Measurements from ENCODE around the gene CIPC. TPM values are rescaled to one million over a fixed set of nuclear protein-coding genes. Genes with fewer than 3 reads are reported as not detected.

CIPC gene
- total RNA-seq, 4 donors from 2014 or later: 48.6 to 63.3 (median 54.6) TPM

DNA sequence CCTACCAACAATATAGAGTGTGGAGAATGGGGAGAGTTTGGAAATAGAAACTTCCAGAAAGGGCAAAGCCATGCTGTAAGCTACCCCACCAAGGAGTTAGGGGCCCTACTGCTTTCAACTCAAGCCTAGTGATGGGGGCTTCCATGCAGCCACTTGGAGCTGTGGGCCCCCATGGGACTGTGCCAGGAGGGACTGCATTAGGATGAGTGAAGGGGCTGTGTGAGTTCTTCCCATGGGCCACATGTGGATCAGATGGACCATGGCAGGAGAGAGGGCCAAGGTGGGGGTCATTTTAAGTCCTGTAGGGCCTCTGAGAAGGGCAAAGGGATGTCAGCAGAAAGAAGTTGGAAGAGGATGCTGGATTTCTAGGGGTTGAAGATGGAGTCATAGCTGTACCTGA, 23.1 kb upstream of the CIPC start:
- TF ChIP-seq, protein P1, sequence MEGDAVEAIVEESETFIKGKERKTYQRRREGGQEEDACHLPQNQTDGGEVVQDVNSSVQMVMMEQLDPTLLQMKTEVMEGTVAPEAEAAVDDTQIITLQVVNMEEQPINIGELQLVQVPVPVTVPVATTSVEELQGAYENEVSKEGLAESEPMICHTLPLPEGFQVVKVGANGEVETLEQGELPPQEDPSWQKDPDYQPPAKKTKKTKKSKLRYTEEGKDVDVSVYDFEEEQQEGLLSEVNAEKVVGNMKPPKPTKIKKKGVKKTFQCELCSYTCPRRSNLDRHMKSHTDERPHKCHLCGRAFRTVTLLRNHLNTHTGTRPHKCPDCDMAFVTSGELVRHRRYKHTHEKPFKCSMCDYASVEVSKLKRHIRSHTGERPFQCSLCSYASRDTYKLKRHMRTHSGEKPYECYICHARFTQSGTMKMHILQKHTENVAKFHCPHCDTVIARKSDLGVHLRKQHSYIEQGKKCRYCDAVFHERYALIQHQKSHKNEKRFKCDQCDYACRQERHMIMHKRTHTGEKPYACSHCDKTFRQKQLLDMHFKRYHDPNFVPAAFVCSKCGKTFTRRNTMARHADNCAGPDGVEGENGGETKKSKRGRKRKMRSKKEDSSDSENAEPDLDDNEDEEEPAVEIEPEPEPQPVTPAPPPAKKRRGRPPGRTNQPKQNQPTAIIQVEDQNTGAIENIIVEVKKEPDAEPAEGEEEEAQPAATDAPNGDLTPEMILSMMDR (IDR thresholded peaks at IDR 0.05; ENCODE audit: low read depth): no peak

DNA sequence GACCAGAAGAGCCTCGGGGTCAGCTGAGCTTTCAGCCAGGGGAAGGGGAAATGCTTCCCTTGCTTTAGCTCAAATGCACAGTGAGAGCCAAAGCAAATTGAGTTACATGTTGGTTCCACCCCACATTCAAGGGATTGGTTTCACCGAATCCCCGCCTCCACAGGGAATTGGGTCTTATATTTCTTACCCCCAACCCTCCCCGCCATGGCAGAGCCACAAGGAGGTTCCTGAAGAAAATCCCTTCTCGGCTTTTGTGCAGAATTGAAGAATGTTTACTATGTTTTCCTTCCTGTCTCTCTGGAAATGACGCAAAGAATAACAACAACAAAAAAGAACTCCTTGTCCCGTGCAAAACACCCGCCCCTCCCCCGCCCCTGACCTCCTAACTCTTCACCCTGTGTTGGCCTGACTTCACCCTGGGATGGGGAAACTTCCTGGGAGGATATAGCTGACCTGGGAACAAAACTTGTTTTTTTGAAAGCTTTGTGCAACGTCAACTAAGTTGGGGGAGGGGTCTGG, 21.9 kb upstream of the CIPC start:
- TF ChIP-seq, protein P1 (IDR thresholded peaks at IDR 0.05; ENCODE audit: low read depth): no peak

DNA sequence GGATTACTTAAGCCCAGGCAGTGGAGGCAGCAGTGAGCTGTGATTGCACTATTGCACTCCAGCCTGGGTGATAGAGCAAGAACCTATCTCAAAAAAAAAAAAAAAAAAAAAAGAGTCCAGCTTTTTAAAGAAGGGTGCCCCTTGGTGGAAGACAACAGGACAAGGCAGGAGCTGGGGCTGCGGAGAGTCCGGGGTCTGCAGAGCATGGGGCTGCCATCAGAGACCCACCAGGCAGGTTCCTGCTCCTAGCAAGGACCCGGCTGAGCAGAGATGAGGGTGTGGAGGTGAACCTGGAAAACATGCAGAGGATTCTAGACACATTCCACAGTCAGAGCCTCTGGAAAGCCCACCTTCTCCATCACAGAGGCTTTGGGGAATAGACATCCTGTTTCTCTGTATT, 21.0 kb upstream of the CIPC start:
- TF ChIP-seq, protein P1 (IDR thresholded peaks at IDR 0.05; ENCODE audit: low read depth): no peak

DNA sequence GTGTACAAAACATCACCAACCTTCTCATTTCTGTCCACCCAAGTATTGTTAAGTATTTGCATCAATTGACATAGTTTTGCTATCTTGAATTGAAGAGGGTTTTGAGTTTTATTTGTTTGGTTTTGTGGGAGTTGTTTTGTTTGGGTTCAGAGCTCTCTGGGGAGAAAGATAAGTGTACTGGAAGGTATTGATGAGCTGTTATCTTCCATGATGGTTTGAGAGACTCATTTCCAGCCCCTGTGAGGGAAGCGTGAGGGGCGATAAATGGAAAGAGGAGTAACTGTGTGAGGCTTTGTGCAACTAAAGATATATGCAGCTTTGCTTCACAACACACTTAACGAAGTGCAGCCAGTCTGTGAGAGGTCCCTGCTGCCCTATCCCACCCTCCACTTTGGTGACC, 15.7 kb upstream of the CIPC start:
- TF ChIP-seq, protein P1 (IDR thresholded peaks at IDR 0.05; ENCODE audit: low read depth): no peak

DNA sequence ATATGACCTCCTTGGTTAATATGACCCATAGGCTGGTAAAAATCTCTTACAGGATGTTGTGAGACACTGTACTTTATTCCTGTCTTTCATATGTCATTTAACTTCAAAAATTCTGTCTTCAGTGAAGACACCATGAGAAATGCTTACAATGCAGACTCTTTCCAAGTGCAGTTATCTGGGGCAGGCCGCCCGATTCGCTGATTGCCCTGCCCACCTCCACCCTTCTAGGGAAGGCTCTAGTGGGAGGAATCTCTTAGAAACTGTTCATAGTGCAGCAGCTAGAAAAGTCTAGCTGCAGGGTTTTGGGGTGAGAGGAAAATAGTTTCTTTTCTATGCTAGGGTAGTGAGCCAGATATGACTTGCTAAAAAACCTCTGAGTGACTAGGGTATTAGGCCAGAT, 15.0 kb upstream of the CIPC start:
- TF ChIP-seq, protein P1 (IDR thresholded peaks at IDR 0.05; ENCODE audit: low read depth): no peak

DNA sequence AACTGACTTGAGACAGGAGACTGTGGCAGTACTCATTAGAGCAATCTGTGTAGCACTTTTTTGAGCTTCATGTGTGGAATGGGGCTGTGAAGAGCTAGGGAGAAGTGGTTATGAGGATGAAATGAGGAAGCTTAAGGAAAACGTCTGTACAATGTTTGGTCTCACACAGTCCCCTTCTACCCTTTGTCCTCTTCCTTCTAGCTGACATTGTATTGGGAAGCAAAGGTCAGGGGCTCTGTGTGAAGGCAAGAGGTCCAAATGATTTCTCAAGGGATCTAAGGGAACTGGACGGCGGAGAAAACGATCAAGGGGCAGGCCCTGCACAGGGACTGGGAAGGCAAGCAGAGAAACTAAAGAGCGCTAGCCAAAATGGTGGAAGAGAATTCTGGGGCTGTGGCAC, 13.1 kb upstream of the CIPC start:
- TF ChIP-seq, protein P1 (IDR thresholded peaks at IDR 0.05; ENCODE audit: low read depth): no peak

DNA sequence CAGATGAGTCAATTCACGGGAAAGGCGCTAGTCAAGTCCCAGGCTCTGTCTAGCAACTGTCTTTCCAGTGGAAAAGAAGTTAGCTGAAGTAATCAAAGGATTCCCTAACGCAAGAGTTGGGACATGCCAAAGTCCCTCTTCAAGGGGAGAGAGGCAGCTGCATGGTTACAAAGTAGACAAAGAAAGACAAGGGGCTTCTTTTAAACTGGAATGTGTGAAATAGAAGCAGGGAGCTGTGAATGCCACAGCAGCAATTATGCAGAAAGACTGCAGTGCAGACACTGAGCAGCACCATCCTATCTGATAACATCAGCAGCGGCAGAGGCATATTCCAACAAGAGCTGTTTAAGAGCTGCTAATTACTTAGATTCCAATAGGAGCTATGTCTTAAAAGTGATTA, 12.5 kb upstream of the CIPC start:
- TF ChIP-seq, protein P1 (IDR thresholded peaks at IDR 0.05; ENCODE audit: low read depth): no peak
